ENCODE measurements around the gene PPM1H.

The PPM1H gene

GRCh38 chr12:62915204-62915529 lies 19.8 kb downstream of the PPM1H start:
- H3K4me3 ChIP-seq (replicated peaks; ENCODE audit: low read depth, low read length): no peak overlapping the region
- DNase-seq (ENCODE audit: extremely low read depth, low read depth): no peak
- no peak for TF ChIP-seq CTCF (IDR thresholded peaks at IDR 0.05; ENCODE audit: low read depth, low read length, missing control alignments)

GRCh38 chr12:62914443-62915203 lies 20.3 kb downstream of the PPM1H start:
- no peak for TF ChIP-seq CTCF (IDR thresholded peaks at IDR 0.05; ENCODE audit: low read depth, low read length, missing control alignments)
- no peak for DNase-seq (ENCODE audit: extremely low read depth, low read depth)

GRCh38 chr12:62913380-62913779 lies 21.6 kb downstream of the PPM1H start:
- no peak for TF ChIP-seq CTCF (IDR thresholded peaks at IDR 0.05; ENCODE audit: low read depth, low read length, missing control alignments)
- no peak for DNase-seq (ENCODE audit: extremely low read depth, low read depth)
- no peak overlapping the region for H3K4me3 ChIP-seq (replicated peaks; ENCODE audit: low read depth, low read length)

More at GRCh38 chr12:62914443-62915203, 20.3 kb downstream of the PPM1H start:
- H3K4me3 ChIP-seq (replicated peaks; ENCODE audit: low read depth, low read length): no peak overlapping the region

- no peak overlapping the region for H3K4me3 ChIP-seq (replicated peaks; ENCODE audit: low read depth, low read length)
- DNase-seq (ENCODE audit: extremely low read depth, low read depth): no peak
- TF ChIP-seq CTCF (IDR thresholded peaks at IDR 0.05; ENCODE audit: low read depth, low read length, missing control alignments): no peak
Measured at GRCh38 chr12:62912644-62913043, 22.3 kb downstream of the PPM1H start.

GRCh38 chr12:62911286-62911685 lies 23.7 kb downstream of the PPM1H start:
- no peak for TF ChIP-seq CTCF (IDR thresholded peaks at IDR 0.05; ENCODE audit: low read depth, low read length, missing control alignments)
- no peak for DNase-seq (ENCODE audit: extremely low read depth, low read depth)

GRCh38 chr12:62910549-62911169 lies 24.3 kb downstream of the PPM1H start:
- H3K4me3 ChIP-seq (replicated peaks; ENCODE audit: low read depth, low read length): no peak overlapping the region
- DNase-seq (ENCODE audit: extremely low read depth, low read depth): no peak
- TF ChIP-seq CTCF (IDR thresholded peaks at IDR 0.05; ENCODE audit: low read depth, low read length, missing control alignments): no peak

More at GRCh38 chr12:62911286-62911685, 23.7 kb downstream of the PPM1H start:
- no peak overlapping the region for H3K4me3 ChIP-seq (replicated peaks; ENCODE audit: low read depth, low read length)

Measured in HFF-Myc (cell line).